ENCODE measurements around the gene SALL4. TPM values are rescaled to one million over a fixed set of nuclear protein-coding genes. Genes with fewer than 3 reads are reported as not detected.

Gene SALL4
- total and polyA plus RNA-seq, 2 of the 8 experiments (the other 6 are each of a cell fraction or from before 2014, with no cell fraction given), result 108 to 235 TPM

DNA sequence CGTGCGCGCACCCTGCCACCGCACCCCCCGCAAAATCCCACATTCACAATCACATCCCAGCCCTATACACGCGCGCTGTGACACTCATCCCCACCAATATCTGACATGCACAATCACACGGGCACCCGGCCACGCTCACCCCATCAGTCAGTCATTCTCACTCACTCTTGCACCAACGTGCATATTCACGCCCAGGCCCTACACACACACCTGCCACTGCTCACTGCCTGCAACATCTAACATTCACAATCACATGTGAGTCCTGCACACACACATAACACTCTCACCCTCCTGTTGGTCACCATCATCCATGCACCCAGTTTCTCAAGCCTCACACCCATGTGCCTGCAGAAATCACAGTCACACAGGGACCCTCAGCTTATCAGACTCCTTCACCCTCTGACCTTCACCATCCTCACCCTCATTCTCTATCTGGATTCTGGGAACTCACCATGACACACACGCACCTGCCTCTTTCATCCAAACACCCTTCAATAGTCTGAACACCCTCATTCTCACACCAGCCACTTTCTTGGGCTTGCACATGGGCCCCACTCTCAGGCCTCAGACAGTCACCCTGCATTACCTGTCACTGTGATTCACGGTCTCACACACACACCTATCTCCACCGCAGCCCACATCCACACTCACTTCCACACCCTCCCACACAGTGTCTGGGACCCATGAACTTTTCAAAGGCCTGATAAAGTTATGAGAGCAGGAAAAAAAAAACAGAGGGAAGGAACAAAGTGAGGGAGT lies 33.4 kb downstream of the SALL4 start (continued):
- TF ChIP-seq CTBP2 (IDR thresholded peaks at IDR 0.05; ENCODE audit: borderline replicate concordance, insufficient read depth, insufficient read length, low read length), result no peak
